Measurements from ENCODE around the gene FMNL2. TPM values are rescaled to one million over a fixed set of nuclear protein-coding genes. Genes with fewer than 3 reads are reported as not detected.

Gene FMNL2
- total and polyA plus RNA-seq, 2 of the 4 experiments (the other 2 are of a cell fraction): 10.9 to 11.4 TPM

- whole genome bisulfite sequencing, 2 experiments (ENCODE audit: extremely low coverage in 2 of 2, insufficient read length in 1 of 2): 100% methylated on average over 1 of the region's 2 CpGs; no CpG with 5 or more reads in 1 of the 2 experiments
- Histone ChIP-seq H2AK9ac (replicated peaks; ENCODE audit: low read depth, low read length, poor library complexity) (no peak overlapping the region), H2AFZ (replicated peaks; ENCODE audit: low read length, poor library complexity) (no peak overlapping the region), H4K8ac (ENCODE audit: low read depth in 2 of 2, low read length in 2 of 2) (0 out of 4 replicates have a peak overlapping the region, but pooled peaks of 1 of the 2 experiments have one; percentile 6), H3K27me3 (ENCODE audit: control insufficient read depth, insufficient read depth, low read length) (no peaks in the 10 kb centered on the region), H3K14ac (replicated peaks; ENCODE audit: low read depth, low read length) (0 out of 2 replicates have a peak overlapping the region, but pooled peaks have one; percentile 46), H2BK120ac (ENCODE audit: low read depth, low read length) (no peak overlapping the region), H3K9me3 (ENCODE audit: control insufficient read depth, insufficient read depth, low read length) (no peaks in the 10 kb centered on the region), H3K56ac (ENCODE audit: extremely low read depth, insufficient read depth, low read length) (no peak overlapping the region), H4K91ac (ENCODE audit: insufficient read depth, low read depth, low read length) (peak overlapping the region; percentile 11; the same call in 1 of the 2 replicates), H3K4ac (ENCODE audit: low read depth, low read length) (no peak overlapping the region), H2BK5ac (ENCODE audit: low read depth, low read length, poor library complexity, severe bottlenecking) (peak overlapping the region; percentile 17), H2BK15ac (ENCODE audit: low read depth, low read length) (0 out of 3 replicates have a peak overlapping the region, but pooled peaks have one; percentile 19), H3K4me1 (ENCODE audit: control insufficient read depth, insufficient read depth, low read length) (peaks cover 7% of the 10 kb centered on the region; the same call in 1 of the 2 replicates), H3K9ac (ENCODE audit: low read depth, low read length) (no peak overlapping the region), H3K9me1 (ENCODE audit: insufficient read depth, low read length) (peaks cover 6% of the 10 kb centered on the region), H3K27ac (ENCODE audit: insufficient read depth, low read length) (no peak overlapping the region), H4K20me1 (ENCODE audit: insufficient read depth, low read length) (no peaks in the 10 kb centered on the region), H3K79me1 (ENCODE audit: low read depth in 1 of 2, low read length in 2 of 2) (peaks cover 36 to 61% of the 10 kb centered on the region in 2 experiments), H3K36me3 (ENCODE audit: control insufficient read depth, insufficient read depth, low read length) (no peaks in the 10 kb centered on the region), H3K4me3 (ENCODE audit: insufficient read depth, low read depth, low read length) (no peak overlapping the region), H4K5ac (ENCODE audit: low read depth, low read length) (no peak overlapping the region; the same call in 1 of the 2 replicates), H2AK5ac (ENCODE audit: low read depth, low read length) (peak overlapping the region; percentile 43; the same call in 1 of the 2 replicates), H3K23ac (ENCODE audit: low read depth, low read length) (no peak overlapping the region), H2BK20ac (ENCODE audit: low read depth, low read length) (no peak overlapping the region), H3K4me2 (ENCODE audit: low read depth, low read length) (no peak overlapping the region; the same call in 1 of the 2 replicates), H3K18ac (ENCODE audit: low read depth, low read length) (peak overlapping the region; percentile 38; the same call in 1 of the 2 replicates)
- in situ Hi-C loops (cut with MboI; ENCODE audit: low sequenced_read_pairs) (no loop called here), dilution Hi-C loops (cut with HindIII; ENCODE audit: low sequenced_read_pairs, unreplicated experiment) (no loop called here), intact Hi-C loops (cut with micrococcal nuclease) (no loop called here)
- no TSS peak for BruUV-seq (replicated peaks)
- POLR2A ChIA-PET (ENCODE audit: unreplicated experiment): no interaction called here
- CTCF ChIA-PET: interaction anchor here (0.7 kb wide), 1 partner anchor 11 kb away, joined by 3 read pairs; no protein-coding TSS in a partner anchor
- TF ChIP-seq FOS (IDR thresholded peaks at IDR 0.05; ENCODE audit: low read depth, low read length) (no peak), NFE2L2 (IDR thresholded peaks at IDR 0.05; ENCODE audit: low read depth, low read length) (peak; percentile 49; the same call in 1 of the 2 replicates)
- DNase-seq (peak; percentile 75), ATAC-seq (ENCODE audit: low read depth) (no peak)
Measured at GRCh38 chr2:152410165-152410597, 75.2 kb downstream of the FMNL2 start.

Data from IMR-90 (cell line).